ENCODE measurements around the gene RASA3. TPM values are rescaled to one million over a fixed set of nuclear protein-coding genes. Genes with fewer than 3 reads are reported as not detected.

Gene RASA3
- total RNA-seq, 1 experiment from 2014 or later = 22.3 TPM

- POLR2A ChIA-PET = interaction anchor here (0.8 kb wide), 1 partner anchor 15 kb away, joined by 3 read pairs; no protein-coding TSS in a partner anchor
- Mint-ChIP-seq H3K9me3 (no peaks in the 10 kb centered on the region), H3K36me3 (no peaks in the 10 kb centered on the region), H3K27me3 (ENCODE audit: low read depth) (no peaks in the 10 kb centered on the region; the same call in 1 of the 2 replicates), H3K27ac (no peak overlapping the region), H3K4me3 (no peak overlapping the region), H3K4me1 (no peaks in the 10 kb centered on the region)
- DNase-seq (ENCODE audit: low spot score) (no peak), ATAC-seq (no peak)
- TF ChIP-seq AFF4 (CRISPR knock-in tag; IDR thresholded peaks at IDR 0.05; ENCODE audit: borderline replicate concordance) = no peak
- no peak for TF ChIP-seq NFATC4 (CRISPR knock-in tag; IDR thresholded peaks at IDR 0.05)
- no peak for TF ChIP-seq ZNF512 (CRISPR knock-in tag; IDR thresholded peaks at IDR 0.05; ENCODE audit: borderline replicate concordance)
- TF ChIP-seq ZNF425 (CRISPR knock-in tag; conservative IDR thresholded peaks at IDR 0.05) = no peak
- TF ChIP-seq E2F1 (CRISPR knock-in tag; IDR thresholded peaks at IDR 0.05) = no peak
- CTCF ChIA-PET = no interaction called here
Observed at GRCh38 chr13:114145722-114146121, 13.3 kb upstream of the RASA3 start.

- no peak overlapping the region for H3K27ac Mint-ChIP-seq
- ChIA-PET CTCF (interaction anchor here (1.0 to 1.3 kb wide), 2 partner anchors 33 to 81 kb away, joined by 4 to 5 read pairs; no protein-coding TSS in a partner anchor), POLR2A (interaction anchor here (0.8 kb wide), 1 partner anchor 14 kb away, joined by 3 read pairs; no protein-coding TSS in a partner anchor)
- H3K4me1 Mint-ChIP-seq = no peaks in the 10 kb centered on the region
- no peak for DNase-seq (ENCODE audit: low spot score)
- ATAC-seq = no peak
- H3K9me3 Mint-ChIP-seq = no peaks in the 10 kb centered on the region
- no peaks in the 10 kb centered on the region; the same call in 1 of the 2 replicates for H3K27me3 Mint-ChIP-seq (ENCODE audit: low read depth)
- no peak overlapping the region for H3K4me3 Mint-ChIP-seq
- H3K36me3 Mint-ChIP-seq = no peaks in the 10 kb centered on the region
- no peak for TF ChIP-seq ZBTB43 (CRISPR knock-in tag; IDR thresholded peaks at IDR 0.05)
- TF ChIP-seq NR3C1 (CRISPR knock-in tag; conservative IDR thresholded peaks at IDR 0.05; ENCODE audit: low read depth) = no peak
- no peak for TF ChIP-seq CREB1 (CRISPR knock-in tag; IDR thresholded peaks at IDR 0.05)
- no peak for TF ChIP-seq ARID4B (CRISPR knock-in tag; IDR thresholded peaks at IDR 0.05; ENCODE audit: borderline replicate concordance)
- TF ChIP-seq ZNF219 (CRISPR knock-in tag; IDR thresholded peaks at IDR 0.05; ENCODE audit: borderline replicate concordance) = no peak
- TF ChIP-seq ZMAT4 (CRISPR knock-in tag; IDR thresholded peaks at IDR 0.05) = no peak
- no peak for TF ChIP-seq ZNF423 (CRISPR knock-in tag; IDR thresholded peaks at IDR 0.05)
- no peak for TF ChIP-seq EMX1 (CRISPR knock-in tag; IDR thresholded peaks at IDR 0.05)
- TF ChIP-seq ZBTB21 (CRISPR knock-in tag; IDR thresholded peaks at IDR 0.05; ENCODE audit: borderline replicate concordance) = no peak
- no peak for TF ChIP-seq ATF3 (CRISPR knock-in tag; conservative IDR thresholded peaks at IDR 0.05)
- TF ChIP-seq ZNF671 (CRISPR knock-in tag; IDR thresholded peaks at IDR 0.05) = no peak
- no peak for TF ChIP-seq SOX15 (CRISPR knock-in tag; IDR thresholded peaks at IDR 0.05)
- TF ChIP-seq GRHL2 (CRISPR knock-in tag; IDR thresholded peaks at IDR 0.05; ENCODE audit: insufficient replicate concordance, severe bottlenecking) = no peak
- no peak for TF ChIP-seq MAX (CRISPR knock-in tag; IDR thresholded peaks at IDR 0.05)
Observed at GRCh38 chr13:114145256-114145655, 12.8 kb upstream of the RASA3 start.
